ENCODE results near the gene CBR4. TPM values are rescaled to one million over a fixed set of nuclear protein-coding genes. Genes with fewer than 3 reads are reported as not detected.

The CBR4 gene
- total RNA-seq, 1 experiment from 2014 or later: 33.6 TPM

- no peak overlapping the region for H3K4me3 Mint-ChIP-seq
- Histone ChIP-seq H3K9ac (ENCODE audit: extremely low read depth, insufficient read length, low read length) (no peak overlapping the region), H3K23me2 (ENCODE audit: insufficient read length, low read depth, low read length, poor library complexity, severe bottlenecking) (no peaks in the 10 kb centered on the region)
Observed at GRCh38 chr4:169047956-169048355, 37.9 kb upstream of the CBR4 start.

More at GRCh38 chr4:169047956-169048355, 37.9 kb upstream of the CBR4 start:
- no peaks in the 10 kb centered on the region for H4K20me1 ChIP-seq (ENCODE audit: control insufficient read depth, insufficient read depth, insufficient read length)
- Mint-ChIP-seq H3K4me1 (peaks cover 12 to 14% of the 10 kb centered on the region in 2 experiments), H3K9me3 (no peaks in the 10 kb centered on the region), H3K27me3 (ENCODE audit: low read depth) (no peaks in the 10 kb centered on the region; the same call in 1 of the 2 replicates), H3K36me3 (ENCODE audit: insufficient read depth in 1 of 3, low read depth in 3 of 3) (no peaks in the 10 kb centered on the region), H3K27ac (no peak overlapping the region)
- no peak overlapping the region for H3K14ac ChIP-seq (ENCODE audit: insufficient read depth, low read length)
- no peak for DNase-seq
- H2BK12ac ChIP-seq (ENCODE audit: insufficient read length, low read depth, low read length): no peak overlapping the region
- no peak overlapping the region for H2AK5ac ChIP-seq (ENCODE audit: insufficient read length, low read length)
- H3K9me3 ChIP-seq (ENCODE audit: control insufficient read depth, low read depth, low read length): no peaks in the 10 kb centered on the region
- no peak overlapping the region for H2BK20ac ChIP-seq (ENCODE audit: low read depth, low read length, poor library complexity, severe bottlenecking)
- H3K79me2 ChIP-seq (ENCODE audit: insufficient read depth, low read length): no peaks in the 10 kb centered on the region
- H3K18ac ChIP-seq (ENCODE audit: insufficient read length, low read depth, low read length): no peak overlapping the region
- no peak overlapping the region for H3K56ac ChIP-seq (ENCODE audit: insufficient read length, low read depth, low read length)
- H3K4me2 ChIP-seq (ENCODE audit: insufficient read depth, insufficient read length, low read length): no peak overlapping the region
- H2BK120ac ChIP-seq (ENCODE audit: low read depth, low read length, poor library complexity, severe bottlenecking): no peak overlapping the region
- H3K27me3 ChIP-seq (ENCODE audit: insufficient read depth, low read length): no peaks in the 10 kb centered on the region
- H2BK5ac ChIP-seq (ENCODE audit: insufficient read length, low read length): no peak overlapping the region
- H2BK15ac ChIP-seq (ENCODE audit: low read depth, low read length): no peak overlapping the region
- H3K79me1 ChIP-seq (ENCODE audit: insufficient read depth, low read depth, low read length, poor library complexity, severe bottlenecking): no peaks in the 10 kb centered on the region
- no peak overlapping the region for H3K27ac ChIP-seq (ENCODE audit: insufficient read length, low read depth, low read length)
- H4K5ac ChIP-seq (ENCODE audit: insufficient read length, low read depth, low read length): no peak overlapping the region
- no peak overlapping the region for H3K23ac ChIP-seq (ENCODE audit: insufficient read length, low read depth, low read length)
- no peaks in the 10 kb centered on the region for H3K4me1 ChIP-seq (ENCODE audit: insufficient read depth, low read length)
- TF ChIP-seq CTCF (conservative IDR thresholded peaks at IDR 0.05): no peak
- no CpG with 5 or more reads among the region's 4 CpGs for WGBS (ENCODE audit: extremely low coverage, insufficient read length, low lambda C conversion rate)
- no peak overlapping the region for H3K4ac ChIP-seq (ENCODE audit: low read depth, low read length)
- no peak overlapping the region for H4K8ac ChIP-seq (replicated peaks; ENCODE audit: insufficient read length, low read depth, low read length)
- no peak overlapping the region for H2AFZ ChIP-seq (ENCODE audit: low read length)
- no peak overlapping the region for H4K91ac ChIP-seq (ENCODE audit: insufficient read length, low read depth, low read length)
- no peak overlapping the region for H3T11ph ChIP-seq (ENCODE audit: low read length)
